ENCODE data around the gene RASL12.

- TF ChIP-seq GATA3 (IDR thresholded peaks at IDR 0.05; ENCODE audit: low read depth, low read length) (no peak), GATA2 (IDR thresholded peaks at IDR 0.05; ENCODE audit: low read depth, low read length) (no peak)
Measured at GRCh38 chr15:65021488-65021887, 46.3 kb downstream of the RASL12 start.
